CD4-positive, alpha-beta T cell treated with Interleukin-17A for 4 hours (primary cell): Measurements from ENCODE around the gene ZNF285.
A peak's percentile ranks its signal among the peaks of the same experiment; 100 is the strongest.
"Not testable (repeated sequence)": the region's sequence is repeated elsewhere in the genome, so short reads cannot be mapped to it uniquely, and the experiment has no call there.

ENCODE experiments used
- DNase-seq: peaks from one replicate; pipeline ENCODE4 v3.0.0-alpha.2; 2020; ENCODE audit warnings: mixed read lengths

The ZNF285 gene

DNA sequence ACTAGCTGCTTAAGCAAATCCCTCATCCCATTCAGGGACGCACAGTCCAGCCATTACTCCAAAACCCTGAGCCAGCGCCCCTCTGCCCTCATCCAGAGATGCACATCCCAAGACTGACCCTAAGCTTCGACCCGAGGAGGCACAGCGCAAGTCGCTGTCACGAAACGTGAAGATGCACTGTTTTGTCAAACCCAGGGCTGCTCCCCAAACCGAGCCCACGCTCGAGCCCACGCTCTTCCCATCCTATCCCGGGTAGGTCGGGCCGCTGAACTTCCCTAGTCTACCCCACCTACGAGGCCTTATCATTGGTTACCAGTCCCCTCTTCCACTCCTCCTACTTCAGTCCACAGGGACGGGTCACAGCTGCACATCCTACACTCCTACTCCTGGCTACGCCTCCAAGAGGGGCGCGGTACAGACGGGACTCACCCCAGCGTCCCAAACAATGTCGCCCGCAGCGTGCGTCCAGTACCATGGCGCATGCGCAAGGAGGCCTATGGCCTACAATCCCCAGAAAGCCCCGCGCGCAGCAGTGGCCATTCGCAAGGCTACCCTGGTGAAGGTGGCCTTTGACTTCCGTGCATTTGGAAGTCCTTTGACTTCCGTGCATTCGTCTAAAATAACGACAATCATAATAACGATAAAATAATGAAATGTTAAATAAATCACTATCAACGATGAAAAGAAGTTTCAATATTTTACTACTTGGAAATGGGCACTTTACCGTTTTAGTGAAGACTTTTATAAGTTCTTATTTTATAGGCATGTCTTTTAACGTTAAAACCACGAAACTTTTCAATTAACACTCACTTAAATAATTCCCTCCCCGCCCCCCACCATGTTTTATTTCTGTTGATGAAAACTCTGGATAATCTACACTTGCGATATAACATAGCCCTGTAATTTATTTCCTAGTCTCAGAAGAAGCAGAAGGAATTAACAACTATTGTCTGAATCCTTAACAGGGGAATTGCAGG, at the start of gene ZNF285:
ZNF285 (minus strand) TSS at position 470 of the 977 bp plus-strand sequence. CDS start 4,395 bp downstream, outside the sequence.
- peak; percentile 79 for DNase-seq

DNA sequence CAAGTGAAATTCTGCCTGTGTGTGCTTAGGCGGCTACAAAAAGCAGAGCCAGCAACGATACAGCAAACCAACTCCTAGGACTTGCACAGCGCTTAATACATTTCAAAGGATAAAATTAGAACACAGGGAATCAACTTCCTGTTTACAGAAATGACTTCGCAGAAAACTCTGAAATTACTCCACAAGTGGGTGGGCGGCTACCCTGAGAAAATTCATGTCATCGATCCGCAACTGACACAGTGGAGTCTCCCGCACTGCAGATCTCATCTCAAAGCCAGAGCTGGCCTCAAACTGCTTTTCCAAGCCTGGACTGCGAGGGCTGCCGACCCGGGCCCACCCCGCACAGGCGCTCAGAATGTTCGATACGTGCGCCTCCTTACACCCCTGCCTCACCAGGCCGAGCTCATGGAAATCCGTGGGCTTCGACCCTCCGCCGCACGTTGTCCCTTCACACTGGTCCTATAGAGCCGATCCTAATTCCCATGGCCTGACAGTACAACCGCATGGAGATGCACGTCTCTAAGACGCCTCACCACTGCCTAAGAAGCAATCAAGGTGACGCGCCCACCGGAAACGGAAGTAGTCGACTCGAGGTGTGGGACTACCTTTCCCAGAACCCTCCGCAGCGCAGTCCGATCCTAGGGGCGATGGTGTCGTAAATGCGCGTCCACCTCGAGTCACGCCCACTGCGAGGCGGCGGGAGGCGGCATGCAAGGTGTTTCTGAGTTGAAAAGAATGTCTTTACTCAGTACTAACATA, 46.7 kb upstream of the ZNF285 start, which contains the start of gene ZNF229:
ZNF229 (minus strand) TSS at position 557 of the 759 bp plus-strand sequence. CDS start 5,625 bp downstream, outside the sequence.
- DNase-seq: peak; percentile 75

DNA sequence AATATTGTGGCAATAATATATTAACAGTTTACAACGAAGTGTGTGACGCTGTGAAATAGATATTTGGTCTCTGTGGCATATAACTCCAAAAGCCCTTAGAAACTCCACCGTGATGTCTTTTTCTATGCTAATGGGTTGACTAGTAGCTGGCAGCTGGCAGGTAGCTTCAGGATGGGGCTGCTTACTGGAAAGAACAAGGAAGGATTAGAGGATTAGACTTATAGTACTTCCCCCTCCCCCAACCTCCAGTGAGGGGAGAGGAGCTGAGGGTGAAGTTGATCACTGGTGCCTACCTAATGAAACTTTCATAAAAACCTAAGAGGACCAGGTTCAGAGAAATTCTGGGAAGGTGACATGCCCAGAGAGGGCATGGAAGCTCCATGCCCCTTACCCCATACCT, 37.0 kb upstream of the ZNF285 start:
- DNase-seq: no peak

DNA sequence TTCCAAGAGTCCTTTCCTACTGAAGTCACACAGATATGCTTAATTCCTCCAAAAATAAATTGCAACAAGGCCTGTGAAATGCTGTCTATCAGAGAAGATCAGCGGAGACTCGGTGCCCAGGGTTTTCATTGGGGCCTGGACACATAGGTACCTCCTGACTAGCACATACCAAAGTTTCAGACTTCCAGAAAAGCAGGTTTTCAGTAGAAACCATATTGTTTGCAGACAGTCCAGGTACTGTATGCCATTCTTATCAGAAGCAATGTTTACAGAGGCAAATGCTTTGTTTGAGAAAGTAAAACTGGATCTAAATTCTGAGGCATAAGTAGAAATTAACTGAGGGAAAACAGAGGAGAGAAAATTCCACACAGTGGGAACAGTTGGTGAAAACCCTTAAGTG, 34.0 kb upstream of the ZNF285 start:
- no peak for DNase-seq

DNA sequence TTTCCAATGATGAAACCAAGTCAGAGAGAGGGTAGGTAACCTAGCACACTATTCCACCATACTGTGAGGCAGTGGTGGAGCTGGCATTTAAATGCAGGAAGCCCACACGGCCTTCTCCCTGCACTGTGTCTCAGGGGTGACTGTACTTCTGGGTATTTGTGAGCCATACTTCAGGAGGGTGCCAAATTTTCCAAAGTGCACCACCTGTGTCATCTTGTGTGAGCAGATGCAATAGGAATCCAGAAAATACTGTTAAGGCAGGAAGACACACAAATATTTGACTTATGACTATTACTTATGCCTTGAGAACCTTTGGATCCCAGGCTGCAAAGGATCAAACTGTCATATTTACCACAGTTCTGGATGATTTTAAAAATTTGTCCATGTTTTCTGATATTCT, 29.5 kb upstream of the ZNF285 start:
- no peak for DNase-seq

DNA sequence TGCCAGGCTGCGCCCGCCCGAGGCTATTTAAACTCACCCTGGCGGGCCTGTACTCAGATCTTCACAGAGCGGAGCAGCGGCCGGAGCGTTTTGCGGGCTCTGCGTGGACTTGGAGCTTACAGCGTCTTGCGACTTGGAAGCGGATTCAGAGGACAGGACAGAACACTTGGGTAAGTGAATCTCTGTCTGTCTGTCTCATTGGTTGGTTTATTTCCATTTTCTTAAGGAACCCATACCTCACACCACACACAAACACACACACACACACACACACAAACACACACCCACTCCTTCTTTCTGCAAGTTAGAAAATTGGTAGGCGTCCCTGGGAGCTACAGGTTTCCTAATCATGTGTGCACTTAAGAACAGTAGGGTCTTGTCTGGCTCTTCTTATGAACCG, 14.1 kb upstream of the ZNF285 start:
- not testable (repeated sequence) for DNase-seq

DNA sequence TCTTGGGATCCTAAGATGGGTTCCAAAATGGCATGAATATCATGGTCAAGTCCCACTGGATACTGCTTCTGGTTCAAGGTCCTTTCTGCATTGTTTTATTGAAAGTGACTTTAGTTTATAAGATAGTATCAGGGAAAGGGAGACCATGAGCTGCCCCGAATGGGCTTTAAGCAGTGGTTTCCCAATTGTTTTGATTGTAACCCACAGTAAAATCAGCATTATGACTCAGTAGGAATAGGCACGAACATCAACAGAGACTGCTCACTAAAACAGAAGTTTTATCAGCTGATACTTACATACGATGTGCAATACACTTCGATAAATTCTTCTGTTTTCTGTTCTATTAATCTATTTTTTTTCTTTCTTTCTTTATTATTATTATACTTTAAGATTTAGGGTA, 12.1 kb downstream of the ZNF285 start:
- not testable (repeated sequence) for DNase-seq

DNA sequence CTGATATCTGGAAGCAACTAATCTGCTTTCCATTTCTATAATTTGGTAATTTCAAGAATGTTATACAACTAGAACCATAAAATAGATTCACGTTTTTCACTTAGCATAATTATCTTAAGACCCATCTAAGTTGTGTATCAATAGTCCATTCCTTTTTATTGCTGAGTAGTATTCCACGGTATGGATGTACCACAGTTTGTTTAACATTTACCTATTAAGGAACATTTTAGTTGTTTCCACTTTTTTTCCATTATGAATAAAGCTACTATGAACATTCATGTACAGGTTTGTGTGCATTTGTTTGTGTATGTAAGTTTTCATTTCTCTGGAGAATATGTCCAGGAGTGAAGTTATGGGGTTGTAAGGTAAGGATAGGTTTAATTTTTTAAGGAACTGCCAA, 26.6 kb downstream of the ZNF285 start:
- DNase-seq: no peak

DNA sequence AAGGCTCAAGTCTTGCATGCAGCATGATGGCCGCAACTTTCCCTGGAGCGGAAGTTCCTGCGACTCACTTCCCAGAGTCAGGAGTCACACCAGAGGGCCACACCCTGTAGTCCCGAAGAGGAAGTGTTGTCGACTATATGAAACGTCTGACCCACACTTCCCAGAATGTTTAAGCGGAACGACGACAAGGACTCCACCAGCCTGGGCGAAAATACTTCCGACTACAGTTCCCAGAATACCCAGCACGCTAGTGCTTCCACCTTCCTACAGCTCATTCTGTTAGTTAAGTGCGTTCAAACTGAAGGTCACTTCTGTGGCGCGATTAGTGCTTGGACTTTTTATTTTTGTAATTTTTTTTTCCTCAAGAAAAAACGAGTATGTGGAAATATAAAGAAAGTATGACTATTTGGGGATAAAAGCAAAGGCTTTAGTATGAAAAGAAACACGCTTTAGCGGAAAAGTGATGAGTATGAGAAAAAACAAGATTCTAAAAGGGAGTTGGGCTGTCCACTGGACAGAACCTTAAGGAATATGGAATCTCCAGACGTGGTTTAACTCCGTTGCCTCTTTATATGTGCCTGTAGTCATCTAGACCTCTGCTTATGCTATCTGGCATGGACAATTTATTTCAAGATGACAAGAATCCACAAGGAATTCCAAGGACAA, 29.5 kb downstream of the ZNF285 start:
- no peak for DNase-seq

DNA sequence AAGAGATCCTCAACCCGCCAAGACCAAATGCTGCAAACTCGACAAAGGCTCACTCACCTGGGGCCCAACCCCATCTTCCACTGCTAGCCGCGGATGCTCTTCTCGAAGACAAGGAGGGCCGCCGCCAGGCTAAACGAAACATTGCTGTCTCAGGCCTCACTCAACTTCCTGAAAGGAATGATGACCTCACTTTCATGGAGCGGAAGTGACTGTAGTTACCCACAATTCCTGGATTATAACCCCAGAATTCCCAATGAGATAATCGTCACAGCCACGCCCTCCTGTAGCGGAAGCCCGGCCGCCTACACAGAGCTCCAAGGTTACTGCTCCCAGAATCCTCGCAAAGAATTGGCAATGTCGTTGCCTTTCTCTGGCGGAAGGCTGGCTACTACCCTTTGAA, 34.4 kb downstream of the ZNF285 start:
- DNase-seq: no peak

DNA sequence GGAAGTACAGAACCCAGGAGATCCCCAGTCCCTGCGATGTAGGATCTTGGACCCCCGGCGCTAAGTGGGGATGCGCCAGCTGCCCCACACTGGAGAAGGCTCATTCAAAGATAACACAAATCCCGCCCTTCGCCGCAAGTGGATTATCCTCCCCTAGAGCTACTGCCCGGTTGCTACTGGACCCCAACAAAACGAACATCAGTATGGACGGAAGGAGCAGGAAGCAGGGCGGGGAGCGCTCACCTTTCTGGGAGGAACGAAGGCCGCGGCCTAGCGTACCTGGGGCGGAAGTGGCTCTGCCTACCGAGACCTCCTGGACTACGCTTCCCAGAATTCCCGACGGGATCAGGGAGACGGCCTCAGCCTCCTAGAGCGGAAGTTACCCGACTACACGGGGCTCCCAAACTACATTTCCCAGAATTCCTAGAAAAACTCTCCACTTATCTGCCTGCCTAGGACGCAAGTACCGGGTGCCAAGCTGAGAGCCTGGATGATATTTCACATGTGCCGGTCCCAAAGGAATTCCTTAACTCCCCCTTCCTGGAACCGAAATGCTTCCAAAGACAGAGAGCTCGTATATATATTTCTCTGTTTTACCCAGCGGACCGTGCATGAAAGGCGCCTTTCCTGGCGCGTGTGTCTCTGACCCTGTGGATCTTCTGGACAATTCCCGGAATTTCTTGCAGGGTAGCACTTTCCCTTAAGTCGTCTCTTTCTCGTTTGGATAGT, 44.9 kb downstream of the ZNF285 start, which contains the start of gene ZNF112:
ZNF112 (minus strand) TSS at position 298 of the 729 bp plus-strand sequence. CDS start 16,141 bp downstream, outside the sequence.
- DNase-seq: peak; percentile 19

DNA sequence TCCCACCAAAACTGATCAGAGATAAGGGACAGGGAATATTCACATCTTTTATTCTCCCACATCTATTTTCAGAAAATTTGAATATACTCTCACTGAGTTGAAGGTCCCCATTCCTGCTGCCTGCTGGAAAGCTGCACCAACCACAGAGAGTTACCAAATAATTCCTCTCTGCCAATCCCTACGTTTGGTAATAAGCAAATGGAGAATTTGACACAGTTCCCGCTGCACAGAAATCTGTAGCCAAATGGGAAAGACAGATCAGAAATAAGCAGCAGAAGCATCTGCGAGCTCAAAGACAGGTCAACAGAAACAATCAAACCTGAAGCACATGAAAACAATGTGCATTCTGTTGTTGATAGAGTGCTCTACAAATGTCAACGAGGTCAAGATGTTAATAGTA, 54.9 kb downstream of the ZNF285 start:
- no peak for DNase-seq

DNA sequence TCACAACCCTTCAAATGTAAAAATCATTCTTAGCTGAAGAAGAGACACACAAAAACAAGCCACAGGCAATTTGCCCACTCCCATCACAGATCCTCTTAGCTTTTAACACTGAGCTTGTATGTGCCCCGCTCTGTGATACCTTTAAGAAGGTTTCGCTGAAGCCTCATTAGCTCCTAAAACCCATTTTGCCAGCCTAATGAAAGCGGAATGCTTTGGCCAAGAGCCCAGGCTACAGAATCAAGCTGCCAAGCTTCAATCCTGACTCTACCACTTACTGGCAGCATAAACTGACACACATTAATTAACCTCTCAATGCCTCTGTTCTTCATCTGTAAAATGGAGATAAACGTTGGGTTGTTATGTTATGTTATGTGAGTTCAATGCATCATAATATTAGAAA, 55.4 kb downstream of the ZNF285 start:
- DNase-seq: no peak

DNA sequence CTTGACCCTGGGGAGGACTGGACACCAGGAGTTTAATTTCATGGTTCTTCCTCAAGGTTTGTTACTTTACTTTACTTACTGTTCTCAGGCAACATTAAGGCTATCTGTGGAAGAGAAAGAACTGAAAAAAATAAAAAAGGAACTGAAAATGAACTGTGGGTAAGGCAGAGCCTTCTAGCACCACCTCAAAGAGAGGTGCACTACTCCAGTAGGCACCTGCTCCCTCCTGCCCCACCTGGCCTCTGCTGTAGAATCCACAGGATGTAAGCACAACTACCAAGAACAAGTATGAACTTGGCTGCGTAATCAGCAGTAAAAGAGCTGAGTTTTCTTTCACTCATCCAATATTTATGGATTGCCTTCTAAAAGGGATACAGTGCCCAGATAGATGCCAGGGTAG, 57.2 kb downstream of the ZNF285 start:
- DNase-seq: no peak

DNA sequence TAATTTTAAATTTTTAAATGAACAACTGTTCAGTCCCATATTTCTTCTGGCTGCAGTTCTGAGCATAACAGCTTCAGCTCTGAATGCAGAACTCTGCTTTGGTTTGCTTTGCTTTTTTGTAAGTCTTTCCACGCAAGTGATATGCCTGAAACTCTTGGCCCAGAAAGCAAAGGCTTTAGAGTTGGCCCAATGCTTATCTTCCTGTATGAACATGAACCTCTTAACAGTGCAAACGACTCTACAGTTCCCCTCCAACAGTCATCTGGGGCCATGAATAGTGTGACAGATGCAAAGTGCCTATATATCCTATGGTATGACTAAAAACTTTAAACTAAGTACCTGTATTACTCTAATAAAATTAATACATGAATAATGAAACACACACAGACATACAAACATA, 59.6 kb downstream of the ZNF285 start:
- DNase-seq: no peak

DNA sequence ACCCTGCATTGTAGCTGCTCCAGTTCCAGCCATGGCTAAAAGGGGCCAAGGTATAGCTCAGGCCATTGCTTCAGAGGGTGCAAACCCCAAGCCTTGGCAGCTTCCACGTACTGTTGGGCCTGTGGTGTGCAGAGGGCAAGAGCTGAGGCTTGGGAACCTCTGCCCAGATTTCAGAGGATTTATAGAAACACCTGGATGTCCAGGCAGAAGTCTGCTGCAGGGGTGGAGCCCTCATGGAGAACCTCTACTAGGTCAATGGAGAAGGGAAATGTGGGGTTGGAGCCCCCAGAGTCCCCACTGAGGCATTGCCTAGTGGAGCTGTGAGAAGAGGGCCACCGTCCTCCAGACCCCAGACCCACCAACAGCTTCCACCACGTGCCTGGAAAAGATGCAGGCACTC, 66.8 kb downstream of the ZNF285 start:
- not testable (repeated sequence) for DNase-seq
